GM12864 (cell line): Measurements from ENCODE around the gene PIK3AP1.

Source experiments
- DNase-seq: peaks from one replicate; pipeline ENCODE4 v3.0.0-alpha.2; 2011; ENCODE audit warnings: low read depth
- H3K4me3 ChIP-seq: 2 replicates; pipeline ENCODE4 v1.5.1; 2011; ENCODE audit warnings: mild to moderate bottlenecking, low read depth, low read length, control low read depth
- TF ChIP-seq, protein P1 (sequence below): IDR thresholded peaks from 2 replicates; pipeline ENCODE4 v1.5.1; 2011; ENCODE audit warnings: low read depth, mild to moderate bottlenecking, moderate library complexity, low read length, control low read depth, inconsistent platforms; ENCODE audit errors: missing control alignments

PIK3AP1 gene

DNA sequence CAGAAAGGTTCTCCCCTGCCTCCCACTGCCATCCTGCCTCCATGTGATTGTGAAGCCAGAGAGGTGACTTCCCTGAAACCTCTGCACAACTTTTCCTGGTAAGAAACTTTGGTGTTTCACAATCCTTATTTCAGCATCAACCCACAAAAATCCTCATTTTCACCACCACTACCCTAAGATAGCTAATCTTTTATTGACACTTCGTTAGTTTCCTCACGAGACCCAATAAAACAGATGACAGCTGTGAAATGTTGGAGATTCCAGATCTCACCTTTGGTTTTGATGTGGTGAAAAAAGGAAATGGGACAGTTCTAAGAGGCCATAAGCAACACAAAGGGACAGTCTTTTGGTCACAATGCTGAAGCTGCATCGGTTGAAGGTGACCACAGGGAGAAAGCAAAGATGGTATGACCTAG lies 73.6 kb downstream of the PIK3AP1 start:
- H3K4me3 ChIP-seq: no peak overlapping the region
- TF ChIP-seq, protein P1, sequence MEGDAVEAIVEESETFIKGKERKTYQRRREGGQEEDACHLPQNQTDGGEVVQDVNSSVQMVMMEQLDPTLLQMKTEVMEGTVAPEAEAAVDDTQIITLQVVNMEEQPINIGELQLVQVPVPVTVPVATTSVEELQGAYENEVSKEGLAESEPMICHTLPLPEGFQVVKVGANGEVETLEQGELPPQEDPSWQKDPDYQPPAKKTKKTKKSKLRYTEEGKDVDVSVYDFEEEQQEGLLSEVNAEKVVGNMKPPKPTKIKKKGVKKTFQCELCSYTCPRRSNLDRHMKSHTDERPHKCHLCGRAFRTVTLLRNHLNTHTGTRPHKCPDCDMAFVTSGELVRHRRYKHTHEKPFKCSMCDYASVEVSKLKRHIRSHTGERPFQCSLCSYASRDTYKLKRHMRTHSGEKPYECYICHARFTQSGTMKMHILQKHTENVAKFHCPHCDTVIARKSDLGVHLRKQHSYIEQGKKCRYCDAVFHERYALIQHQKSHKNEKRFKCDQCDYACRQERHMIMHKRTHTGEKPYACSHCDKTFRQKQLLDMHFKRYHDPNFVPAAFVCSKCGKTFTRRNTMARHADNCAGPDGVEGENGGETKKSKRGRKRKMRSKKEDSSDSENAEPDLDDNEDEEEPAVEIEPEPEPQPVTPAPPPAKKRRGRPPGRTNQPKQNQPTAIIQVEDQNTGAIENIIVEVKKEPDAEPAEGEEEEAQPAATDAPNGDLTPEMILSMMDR: no peak
- DNase-seq: no peak

DNA sequence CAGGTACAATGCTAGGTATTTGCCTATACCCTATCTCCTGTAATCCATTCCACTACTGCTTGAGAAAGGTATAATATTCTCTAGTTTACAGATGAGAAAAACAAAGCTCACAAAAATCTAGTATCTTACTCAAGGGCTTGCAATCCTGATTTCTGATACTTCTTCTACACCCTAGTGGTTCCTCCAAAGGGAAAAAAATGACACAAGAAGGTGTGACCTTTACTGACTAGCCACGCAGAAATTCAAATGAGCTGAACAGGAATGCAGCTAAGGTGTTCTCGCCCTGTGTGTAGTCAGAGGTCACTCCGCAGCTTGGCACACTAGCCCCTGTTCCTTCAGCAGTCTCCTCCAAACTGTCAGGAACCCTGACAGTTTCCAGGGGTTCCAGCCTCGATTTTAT lies 74.0 kb downstream of the PIK3AP1 start:
- TF ChIP-seq, protein P1: no peak
- no peak for DNase-seq
- no peak overlapping the region for H3K4me3 ChIP-seq

DNA sequence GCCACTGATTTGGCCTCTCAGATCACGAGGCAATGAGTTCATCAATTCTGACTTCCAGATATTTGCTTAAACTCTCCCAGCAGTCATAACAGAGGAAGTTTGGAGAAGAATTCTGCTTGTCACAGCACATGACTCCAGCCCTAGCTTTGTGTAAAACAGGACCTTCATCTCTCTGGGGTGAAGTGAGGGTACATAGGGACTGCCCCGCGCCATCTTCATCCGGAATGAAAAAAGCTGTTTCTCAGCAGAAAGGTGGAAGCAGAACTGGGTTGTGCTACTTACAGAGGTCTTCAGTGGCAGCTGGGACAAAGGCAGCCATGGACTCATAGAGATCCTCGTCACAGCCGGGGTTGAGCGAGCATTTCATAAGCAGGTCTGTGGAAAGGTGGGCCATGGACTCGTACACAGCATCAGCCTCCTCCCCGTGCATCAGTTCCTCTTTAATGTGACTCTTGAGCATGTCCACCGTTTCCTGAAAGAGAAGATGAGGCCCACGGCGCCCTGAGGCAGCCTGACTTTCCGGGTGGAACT lies 75.1 kb downstream of the PIK3AP1 start:
- DNase-seq: no peak
- TF ChIP-seq, protein P1: no peak
- H3K4me3 ChIP-seq: no peak overlapping the region

DNA sequence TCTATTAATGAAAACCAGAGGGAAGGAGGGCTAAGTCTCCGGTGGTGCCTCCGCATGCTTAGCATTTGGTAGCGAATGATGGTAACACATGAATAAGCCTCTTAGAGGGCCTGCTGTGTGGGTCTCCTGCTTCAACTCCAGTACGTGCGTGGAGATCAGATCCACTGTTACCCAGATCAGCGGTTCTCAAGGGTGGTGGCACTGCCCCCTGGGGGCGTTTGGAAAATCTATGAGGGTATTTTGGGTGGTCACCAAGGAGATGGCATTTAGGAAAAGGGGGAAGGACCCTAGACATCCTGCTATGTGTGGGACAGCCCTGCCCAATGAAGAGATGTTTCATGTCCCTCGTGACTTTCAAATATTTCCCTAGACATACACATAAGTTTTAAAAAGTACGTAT lies 76.4 kb downstream of the PIK3AP1 start:
- TF ChIP-seq, protein P1: peak; percentile 6
- no peak overlapping the region for H3K4me3 ChIP-seq
- DNase-seq: no peak

DNA sequence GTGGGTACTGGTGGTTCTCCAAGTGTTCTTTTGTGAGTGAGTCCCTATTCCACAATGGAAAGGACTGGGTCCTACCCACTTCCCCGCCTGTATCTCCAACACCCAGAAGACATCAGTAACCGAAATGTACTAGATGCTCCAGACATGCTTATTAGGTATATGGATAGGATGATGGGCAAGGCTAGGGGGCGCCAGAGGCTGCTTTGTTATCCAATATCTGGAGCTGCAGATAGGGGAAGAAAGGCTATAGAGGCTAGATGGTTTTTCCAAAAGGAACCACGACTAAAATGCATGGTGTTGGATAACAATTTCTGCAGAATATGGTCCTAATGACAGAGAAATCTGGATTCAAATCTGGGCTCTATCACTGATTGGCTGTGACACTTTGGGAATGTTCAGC lies 77.3 kb downstream of the PIK3AP1 start:
- no peak for DNase-seq
- no peak overlapping the region for H3K4me3 ChIP-seq
- TF ChIP-seq, protein P1: peak; percentile 80

DNA sequence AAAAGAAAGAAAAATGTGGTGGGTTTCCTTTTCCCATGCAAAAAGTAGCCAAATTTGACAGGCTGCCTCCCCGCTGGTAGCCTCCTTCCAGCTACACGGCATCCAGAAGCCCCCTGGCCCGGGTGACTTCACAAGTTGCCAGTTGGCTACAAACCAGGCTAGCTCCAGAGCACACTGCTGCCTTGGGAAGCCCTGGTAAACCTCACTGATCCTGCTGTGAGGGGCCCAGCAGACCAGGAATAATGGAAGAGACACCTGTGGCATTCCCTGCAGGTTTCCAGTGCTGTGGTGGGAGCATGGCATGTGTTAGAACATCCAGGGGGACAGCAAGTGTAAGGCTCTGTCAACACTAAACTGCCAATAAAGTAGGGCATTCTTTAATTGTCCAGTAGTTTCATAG lies 77.8 kb downstream of the PIK3AP1 start:
- no peak for DNase-seq
- no peak overlapping the region for H3K4me3 ChIP-seq
- TF ChIP-seq, protein P1: no peak
